ENCODE results near the gene VPS11. TPM values are rescaled to one million over a fixed set of nuclear protein-coding genes. Genes with fewer than 3 reads are reported as not detected.
"Not testable (repeated sequence)": the region's sequence is repeated elsewhere in the genome, so short reads cannot be mapped to it uniquely, and the experiment has no call there.

VPS11 gene
- total RNA-seq, 1 experiment from 2014 or later, result 20.2 TPM

- TF ChIP-seq HMGA2 (CRISPR knock-in tag; IDR thresholded peaks at IDR 0.05) (no peak), FOXK1 (CRISPR knock-in tag; IDR thresholded peaks at IDR 0.05) (peak; percentile 79), ETV6 (CRISPR knock-in tag; IDR thresholded peaks at IDR 0.05) (peak; percentile 93), TP53 (CRISPR knock-in tag; IDR thresholded peaks at IDR 0.05) (no peak), ATF2 (CRISPR knock-in tag; IDR thresholded peaks at IDR 0.05; ENCODE audit: borderline replicate concordance, low read depth) (no peak), ESRRA (CRISPR knock-in tag; IDR thresholded peaks at IDR 0.05; ENCODE audit: borderline replicate concordance) (no peak), ZNF263 (CRISPR knock-in tag; IDR thresholded peaks at IDR 0.05; ENCODE audit: low read depth) (no peak), FOXP1 (CRISPR knock-in tag; IDR thresholded peaks at IDR 0.05; ENCODE audit: borderline replicate concordance) (0 out of 2 replicates have a peak, but pooled peaks have one; percentile 32), TEAD4 (CRISPR knock-in tag; IDR thresholded peaks at IDR 0.05) (no peak), CBFB (CRISPR knock-in tag; IDR thresholded peaks at IDR 0.05; ENCODE audit: low read depth) (no peak), NFE2L1 (CRISPR knock-in tag; IDR thresholded peaks at IDR 0.05) (peak; percentile 74; the same call in 1 of the 2 replicates), TEAD1 (CRISPR knock-in tag; IDR thresholded peaks at IDR 0.05) (peak; percentile 95; the same call in 1 of the 2 replicates), GABPB1 (CRISPR knock-in tag; IDR thresholded peaks at IDR 0.05) (peak; percentile 88)
- TF ChIP-seq, protein P1, sequence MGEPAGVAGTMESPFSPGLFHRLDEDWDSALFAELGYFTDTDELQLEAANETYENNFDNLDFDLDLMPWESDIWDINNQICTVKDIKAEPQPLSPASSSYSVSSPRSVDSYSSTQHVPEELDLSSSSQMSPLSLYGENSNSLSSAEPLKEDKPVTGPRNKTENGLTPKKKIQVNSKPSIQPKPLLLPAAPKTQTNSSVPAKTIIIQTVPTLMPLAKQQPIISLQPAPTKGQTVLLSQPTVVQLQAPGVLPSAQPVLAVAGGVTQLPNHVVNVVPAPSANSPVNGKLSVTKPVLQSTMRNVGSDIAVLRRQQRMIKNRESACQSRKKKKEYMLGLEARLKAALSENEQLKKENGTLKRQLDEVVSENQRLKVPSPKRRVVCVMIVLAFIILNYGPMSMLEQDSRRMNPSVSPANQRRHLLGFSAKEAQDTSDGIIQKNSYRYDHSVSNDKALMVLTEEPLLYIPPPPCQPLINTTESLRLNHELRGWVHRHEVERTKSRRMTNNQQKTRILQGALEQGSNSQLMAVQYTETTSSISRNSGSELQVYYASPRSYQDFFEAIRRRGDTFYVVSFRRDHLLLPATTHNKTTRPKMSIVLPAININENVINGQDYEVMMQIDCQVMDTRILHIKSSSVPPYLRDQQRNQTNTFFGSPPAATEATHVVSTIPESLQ (CRISPR knock-in tag; IDR thresholded peaks at IDR 0.05), result no peak
- TF ChIP-seq, protein P2, sequence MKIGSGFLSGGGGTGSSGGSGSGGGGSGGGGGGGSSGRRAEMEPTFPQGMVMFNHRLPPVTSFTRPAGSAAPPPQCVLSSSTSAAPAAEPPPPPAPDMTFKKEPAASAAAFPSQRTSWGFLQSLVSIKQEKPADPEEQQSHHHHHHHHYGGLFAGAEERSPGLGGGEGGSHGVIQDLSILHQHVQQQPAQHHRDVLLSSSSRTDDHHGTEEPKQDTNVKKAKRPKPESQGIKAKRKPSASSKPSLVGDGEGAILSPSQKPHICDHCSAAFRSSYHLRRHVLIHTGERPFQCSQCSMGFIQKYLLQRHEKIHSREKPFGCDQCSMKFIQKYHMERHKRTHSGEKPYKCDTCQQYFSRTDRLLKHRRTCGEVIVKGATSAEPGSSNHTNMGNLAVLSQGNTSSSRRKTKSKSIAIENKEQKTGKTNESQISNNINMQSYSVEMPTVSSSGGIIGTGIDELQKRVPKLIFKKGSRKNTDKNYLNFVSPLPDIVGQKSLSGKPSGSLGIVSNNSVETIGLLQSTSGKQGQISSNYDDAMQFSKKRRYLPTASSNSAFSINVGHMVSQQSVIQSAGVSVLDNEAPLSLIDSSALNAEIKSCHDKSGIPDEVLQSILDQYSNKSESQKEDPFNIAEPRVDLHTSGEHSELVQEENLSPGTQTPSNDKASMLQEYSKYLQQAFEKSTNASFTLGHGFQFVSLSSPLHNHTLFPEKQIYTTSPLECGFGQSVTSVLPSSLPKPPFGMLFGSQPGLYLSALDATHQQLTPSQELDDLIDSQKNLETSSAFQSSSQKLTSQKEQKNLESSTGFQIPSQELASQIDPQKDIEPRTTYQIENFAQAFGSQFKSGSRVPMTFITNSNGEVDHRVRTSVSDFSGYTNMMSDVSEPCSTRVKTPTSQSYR (CRISPR knock-in tag; IDR thresholded peaks at IDR 0.05), result no peak
- TF ChIP-seq, protein P3, sequence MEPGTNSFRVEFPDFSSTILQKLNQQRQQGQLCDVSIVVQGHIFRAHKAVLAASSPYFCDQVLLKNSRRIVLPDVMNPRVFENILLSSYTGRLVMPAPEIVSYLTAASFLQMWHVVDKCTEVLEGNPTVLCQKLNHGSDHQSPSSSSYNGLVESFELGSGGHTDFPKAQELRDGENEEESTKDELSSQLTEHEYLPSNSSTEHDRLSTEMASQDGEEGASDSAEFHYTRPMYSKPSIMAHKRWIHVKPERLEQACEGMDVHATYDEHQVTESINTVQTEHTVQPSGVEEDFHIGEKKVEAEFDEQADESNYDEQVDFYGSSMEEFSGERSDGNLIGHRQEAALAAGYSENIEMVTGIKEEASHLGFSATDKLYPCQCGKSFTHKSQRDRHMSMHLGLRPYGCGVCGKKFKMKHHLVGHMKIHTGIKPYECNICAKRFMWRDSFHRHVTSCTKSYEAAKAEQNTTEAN (CRISPR knock-in tag; IDR thresholded peaks at IDR 0.05), result no peak
These were observed 37.1 kb upstream of the VPS11 start, which contains the start of gene SLC37A4 (continued) for GRCh38 chr11:119030329-119031047.

GRCh38 chr11:119031912-119032280 lies 35.7 kb upstream of the VPS11 start:
- POLR2A ChIA-PET, result no interaction called here
- no peaks in the 10 kb centered on the region for H3K27me3 Mint-ChIP-seq (ENCODE audit: low read depth)
- CTCF ChIA-PET, result interaction anchor here (0.9 to 2.7 kb wide), 5 partner anchors 10 to 36 kb away, joined by 3 to 10 read pairs (median 5); partner anchors contain the start of gene VPS11
- H3K9me3 Mint-ChIP-seq, result no peaks in the 10 kb centered on the region
- no peak overlapping the region for H3K27ac Mint-ChIP-seq
- H3K4me3 Mint-ChIP-seq, result no peak overlapping the region
- no peak for ATAC-seq
- H3K36me3 Mint-ChIP-seq, result peaks cover 18% of the 10 kb centered on the region
- DNase-seq (ENCODE audit: low spot score), result no peak
- H3K4me1 Mint-ChIP-seq, result peaks cover 19% of the 10 kb centered on the region
- no peak for TF ChIP-seq TCF7 (CRISPR knock-in tag; IDR thresholded peaks at IDR 0.05; ENCODE audit: low read depth)
- TF ChIP-seq, protein P4, sequence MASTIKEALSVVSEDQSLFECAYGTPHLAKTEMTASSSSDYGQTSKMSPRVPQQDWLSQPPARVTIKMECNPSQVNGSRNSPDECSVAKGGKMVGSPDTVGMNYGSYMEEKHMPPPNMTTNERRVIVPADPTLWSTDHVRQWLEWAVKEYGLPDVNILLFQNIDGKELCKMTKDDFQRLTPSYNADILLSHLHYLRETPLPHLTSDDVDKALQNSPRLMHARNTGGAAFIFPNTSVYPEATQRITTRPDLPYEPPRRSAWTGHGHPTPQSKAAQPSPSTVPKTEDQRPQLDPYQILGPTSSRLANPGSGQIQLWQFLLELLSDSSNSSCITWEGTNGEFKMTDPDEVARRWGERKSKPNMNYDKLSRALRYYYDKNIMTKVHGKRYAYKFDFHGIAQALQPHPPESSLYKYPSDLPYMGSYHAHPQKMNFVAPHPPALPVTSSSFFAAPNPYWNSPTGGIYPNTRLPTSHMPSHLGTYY (CRISPR knock-in tag; IDR thresholded peaks at IDR 0.05), result no peak
- no peak for TF ChIP-seq MXD4 (CRISPR knock-in tag; IDR thresholded peaks at IDR 0.05; ENCODE audit: borderline replicate concordance)
- no peak for TF ChIP-seq NFATC4 (CRISPR knock-in tag; IDR thresholded peaks at IDR 0.05)
- TF ChIP-seq OVOL2 (CRISPR knock-in tag; IDR thresholded peaks at IDR 0.05; ENCODE audit: borderline replicate concordance), result no peak

DNA sequence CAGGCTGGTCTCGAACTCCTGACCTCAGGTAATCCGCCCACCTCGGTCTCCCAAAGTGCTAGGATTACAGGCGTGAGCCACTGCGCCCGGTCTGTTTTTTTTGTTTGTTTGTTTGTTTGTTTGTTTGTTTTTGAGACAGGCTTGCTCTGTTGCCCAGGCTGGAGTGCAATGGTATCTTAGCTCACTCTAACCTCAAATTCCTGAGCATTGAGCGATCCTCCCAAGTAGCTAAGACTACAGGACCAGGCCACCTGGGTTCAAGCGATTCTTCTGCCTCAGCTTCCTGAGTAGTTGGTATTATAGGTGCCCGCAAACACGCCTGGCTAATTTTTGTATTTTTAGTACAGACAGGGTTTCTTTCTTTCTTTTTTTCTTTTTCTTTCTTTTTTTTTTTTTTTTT lies 34.2 kb upstream of the VPS11 start:
- not testable (repeated sequence) for DNase-seq (ENCODE audit: low spot score); H3K9me3 Mint-ChIP-seq; H3K36me3 Mint-ChIP-seq; H3K27ac Mint-ChIP-seq; ATAC-seq; H3K4me3 Mint-ChIP-seq; H3K27me3 Mint-ChIP-seq (ENCODE audit: low read depth)
- ChIA-PET CTCF (interaction anchor here (0.7 kb wide), 1 partner anchor 1046 kb away, joined by 3 read pairs; no protein-coding TSS in a partner anchor), POLR2A (interaction anchor here (0.5 to 0.7 kb wide), 3 partner anchors 15 to 278 kb away, joined by 3 read pairs; no protein-coding TSS in a partner anchor)
- peaks cover 14% of the 10 kb centered on the region for H3K4me1 Mint-ChIP-seq

All from WTC11 (cell line).